Kidney (tissue), 14 donors: ENCODE data around the gene DLX4. TPM values are rescaled to one million over a fixed set of nuclear protein-coding genes. Genes with fewer than 3 reads are reported as not detected.

Experiments
- DNase-seq, 5 donors: peaks; one replicate each; pipeline ENCODE4 v3.0.0-alpha.2; 2013 to 2020
- FAIRE-seq: peaks from 2 replicates; lab custom pipeline; 2012; peaks lifted over from hg19 to GRCh38; lab: Jason Lieb, UNC
- H3K27ac ChIP-seq, 2 donors: one replicate each; pipeline ENCODE4 v1.7.0; 2013; ENCODE audit warnings: low read depth in 2 of 2, low read length in 2 of 2, inconsistent platforms in 1 of 2
- H3K27me3 ChIP-seq: one replicate; pipeline ENCODE4 v1.7.1; 2013; ENCODE audit warnings: low read length, inconsistent platforms; ENCODE audit not compliant: control insufficient read depth, insufficient read depth
- H3K36me3 ChIP-seq, 3 donors: one replicate each; pipeline versions ENCODE4 v1.7.0 to v1.7.1; 2013; ENCODE audit warnings: low read length in 3 of 3, control low read depth in 1 of 3, inconsistent platforms in 1 of 3; ENCODE audit not compliant: insufficient read depth in 3 of 3, control insufficient read depth in 2 of 3
- H3K4me1 ChIP-seq, 3 donors: one replicate each; pipeline versions ENCODE4 v1.7.0 to v1.7.1; 2013; ENCODE audit warnings: low read length in 3 of 3, inconsistent platforms in 1 of 3, low read depth in 1 of 3; ENCODE audit not compliant: control insufficient read depth in 2 of 3, insufficient read depth in 2 of 3
- H3K4me3 ChIP-seq, 3 donors: one replicate each; pipeline versions ENCODE4 v1.7.0 to v1.8.1; 2013; ENCODE audit warnings: low read length in 3 of 3, control low read depth in 1 of 3, inconsistent platforms in 1 of 3
- H3K9ac ChIP-seq, 3 donors: one replicate each; pipeline versions ENCODE4 v1.7.0 to v1.7.1; 2013; ENCODE audit warnings: low read length in 3 of 3, control low read depth in 1 of 3, inconsistent platforms in 1 of 3
- H3K9me3 ChIP-seq, 3 donors: one replicate each; pipeline versions ENCODE4 v1.7.0 to v1.7.1; 2013; ENCODE audit warnings: low read length in 3 of 3, control low read depth in 1 of 3, inconsistent platforms in 1 of 3; ENCODE audit not compliant: control insufficient read depth in 2 of 3, insufficient read depth in 1 of 3
- intact Hi-C: fragments of 100-400 bp; cut with DNase I; formaldehyde crosslinking; loops from one replicate; pipeline ENCODE4 v1.11.1; 2022
- polyA plus RNA-seq: library from polyadenylated mRNA; stranded (reverse); fragments of 350-450 nt; fragmentation: Illumina TruSeq; extraction: RNeasy Lipid Tissue Mini Kit (QIAGEN cat#74804); gene quantifications from one replicate; pipeline ENCODE4 v1.2.3, GENCODE V29; 2014; ENCODE audit warnings: low read depth, low replicate concordance; ENCODE audit not compliant: insufficient read depth
- total RNA-seq: library from RNA; stranded (reverse); fragmentation: NEBNext Ultra II Directional; extraction: Animal tissue kit (Norgen Biotek cat#: 25700); gene quantifications from one replicate; pipeline ENCODE4 v1.2.1, GENCODE V29; 2021
- TF ChIP-seq, protein P1 (sequence below): IDR thresholded peaks from 3 replicates; pipeline ENCODE4 v1.5.1; 2012; ENCODE audit warnings: mild to moderate bottlenecking, moderate library complexity, borderline replicate concordance; ENCODE audit not compliant: insufficient read depth; ENCODE audit errors: extremely low read depth
- donor health status: control.
- donor health status: control.
- donor health status: control.
- donor health status: control.
- donor health status: control.
- donor health status: DM: yes; HTN: yes; CAD: no.
- donor health status: Normal renal cell carcinoma (clear cell type).

The DLX4 gene
- total and polyA plus RNA-seq, 2 donors from 2014 or later = 0.44 TPM; not detected in 1

DNA sequence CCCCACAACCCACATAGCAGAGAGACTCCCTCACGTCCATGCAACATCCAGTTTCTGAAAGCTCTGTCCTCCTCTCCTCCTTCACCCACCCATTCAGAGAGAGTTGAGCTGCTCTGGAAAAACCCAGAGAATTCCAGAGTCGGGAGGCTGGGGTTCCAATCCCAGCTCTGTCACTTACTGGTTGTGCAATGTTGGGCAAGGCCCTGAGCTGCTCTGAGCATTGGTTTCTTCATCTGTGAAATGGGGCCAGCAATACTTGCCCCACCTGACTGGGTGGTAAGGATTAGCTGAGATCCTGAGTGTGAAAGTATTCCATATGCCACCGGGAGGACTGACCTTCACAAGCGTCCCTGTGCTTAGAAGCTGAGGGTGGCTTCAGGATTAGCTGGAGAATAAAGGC lies 12.2 kb upstream of the DLX4 start:
- no peak overlapping the region for H3K9ac ChIP-seq
- intact Hi-C loops = no loop called here
- no peak overlapping the region for H3K4me3 ChIP-seq
- no peaks in the 10 kb centered on the region for H3K4me1 ChIP-seq
- no peak for FAIRE-seq
- no peaks in the 10 kb centered on the region for H3K9me3 ChIP-seq
- H3K27ac ChIP-seq = no peak overlapping the region
- no peaks in the 10 kb centered on the region for H3K36me3 ChIP-seq
- peaks cover 2% of the 10 kb centered on the region for H3K27me3 ChIP-seq
- no peak for DNase-seq
- TF ChIP-seq, protein P1, sequence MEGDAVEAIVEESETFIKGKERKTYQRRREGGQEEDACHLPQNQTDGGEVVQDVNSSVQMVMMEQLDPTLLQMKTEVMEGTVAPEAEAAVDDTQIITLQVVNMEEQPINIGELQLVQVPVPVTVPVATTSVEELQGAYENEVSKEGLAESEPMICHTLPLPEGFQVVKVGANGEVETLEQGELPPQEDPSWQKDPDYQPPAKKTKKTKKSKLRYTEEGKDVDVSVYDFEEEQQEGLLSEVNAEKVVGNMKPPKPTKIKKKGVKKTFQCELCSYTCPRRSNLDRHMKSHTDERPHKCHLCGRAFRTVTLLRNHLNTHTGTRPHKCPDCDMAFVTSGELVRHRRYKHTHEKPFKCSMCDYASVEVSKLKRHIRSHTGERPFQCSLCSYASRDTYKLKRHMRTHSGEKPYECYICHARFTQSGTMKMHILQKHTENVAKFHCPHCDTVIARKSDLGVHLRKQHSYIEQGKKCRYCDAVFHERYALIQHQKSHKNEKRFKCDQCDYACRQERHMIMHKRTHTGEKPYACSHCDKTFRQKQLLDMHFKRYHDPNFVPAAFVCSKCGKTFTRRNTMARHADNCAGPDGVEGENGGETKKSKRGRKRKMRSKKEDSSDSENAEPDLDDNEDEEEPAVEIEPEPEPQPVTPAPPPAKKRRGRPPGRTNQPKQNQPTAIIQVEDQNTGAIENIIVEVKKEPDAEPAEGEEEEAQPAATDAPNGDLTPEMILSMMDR = no peak

DNA sequence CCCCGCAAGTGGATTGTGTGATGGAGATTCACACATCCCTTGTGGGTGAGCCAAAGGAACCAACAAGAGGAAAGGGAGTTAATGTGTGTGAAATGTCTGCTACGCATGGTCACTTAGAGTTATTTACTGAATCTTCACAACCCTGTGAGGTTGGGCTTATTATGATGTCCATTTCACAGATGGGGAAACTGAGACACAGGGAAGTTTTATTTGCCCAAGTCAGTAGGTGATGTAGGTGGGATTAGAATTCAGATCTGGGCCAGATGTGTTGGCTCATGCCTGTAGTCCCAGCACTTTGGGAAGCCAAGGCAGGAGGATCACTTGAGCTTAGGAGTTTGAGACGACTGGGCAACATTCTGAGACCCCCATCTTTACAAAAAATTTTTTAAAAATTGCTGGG lies 11.6 kb upstream of the DLX4 start:
- no peaks in the 10 kb centered on the region for H3K36me3 ChIP-seq
- intact Hi-C loops = no loop called here
- no peak for FAIRE-seq

DNA sequence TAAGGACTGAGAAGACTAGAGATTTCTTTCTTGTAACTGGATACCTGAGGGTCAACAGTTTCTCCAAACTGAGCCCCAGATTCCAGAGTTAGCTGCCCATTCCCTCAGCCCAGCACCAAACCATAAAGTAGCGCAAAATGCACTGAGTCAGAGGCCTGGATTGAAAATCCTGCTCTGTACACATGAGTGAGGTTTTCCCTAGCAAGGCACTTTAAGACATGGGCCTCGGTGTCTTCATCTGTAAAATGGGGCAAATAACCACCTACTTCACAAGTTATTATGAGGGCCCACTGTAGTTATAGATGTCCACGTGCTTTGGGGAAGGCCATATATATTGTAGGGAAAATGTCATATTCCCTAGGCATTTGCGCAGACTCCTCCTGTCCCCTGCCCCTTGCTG lies 10.3 kb upstream of the DLX4 start:
- no peaks in the 10 kb centered on the region for H3K9me3 ChIP-seq
- H3K4me3 ChIP-seq = no peak overlapping the region
- TF ChIP-seq, protein P1 = no peak
- no peaks in the 10 kb centered on the region for H3K36me3 ChIP-seq
- no peak for DNase-seq
- peaks cover 18% of the 10 kb centered on the region for H3K27me3 ChIP-seq
- no peaks in the 10 kb centered on the region for H3K4me1 ChIP-seq
- no peak overlapping the region for H3K9ac ChIP-seq
- H3K27ac ChIP-seq = no peak overlapping the region
- FAIRE-seq = no peak
- intact Hi-C loops = no loop called here

More for the DNA sequence above, 11.6 kb upstream of the DLX4 start:
- Histone ChIP-seq H3K9ac (no peak overlapping the region), H3K27me3 (peaks cover 4% of the 10 kb centered on the region), H3K4me1 (no peaks in the 10 kb centered on the region), H3K9me3 (no peaks in the 10 kb centered on the region), H3K27ac (no peak overlapping the region), H3K4me3 (no peak overlapping the region)
- TF ChIP-seq, protein P1 = no peak
- no peak for DNase-seq
